Endothelial cell of umbilical vein (primary cell): ENCODE data around the gene TEC. TPM values are rescaled to one million over a fixed set of nuclear protein-coding genes. Genes with fewer than 3 reads are reported as not detected.

Source experiments
- BruUV-seq: library from RNA; stranded (reverse); fragments of 400-500 nt; replicated peaks from 2 replicates; lab custom pipeline; 2021; lab: Mats Ljungman, UMichigan
- CTCF ChIA-PET: fragments of 300-600, 350-600 bp; sonication (Branson Sonifier 250); formaldehyde crosslinking; loops from one replicate; lab custom pipeline; 2021; ENCODE audit warnings: antibody characterized with exemption, inconsistent platforms; lab: Charles Lee
- POLR2A ChIA-PET: fragments of 300-600, 350-600 bp; sonication (Branson Sonifier 250); formaldehyde crosslinking; loops from one replicate; lab custom pipeline; 2021; ENCODE audit warnings: antibody characterized with exemption, inconsistent platforms; lab: Charles Lee
- DNase-seq: peaks from one replicate; pipeline ENCODE4 v3.0.0-alpha.2; 2011; ENCODE audit warnings: low read depth, low spot score
- FAIRE-seq: peaks from 2 replicates; lab custom pipeline; 2011; peaks lifted over from hg19 to GRCh38; lab: Jason Lieb, UNC
- H2AFZ ChIP-seq: 2 replicates; pipeline ENCODE4 v1.6.0; 2012; ENCODE audit warnings: low read depth, low read length, control low read depth, inconsistent platforms
- H3K27ac ChIP-seq: 2 replicates; pipeline ENCODE4 v1.5.1; 2011; ENCODE audit warnings: low read depth, mild to moderate bottlenecking, control low read depth, low read length, moderate library complexity; ENCODE audit not compliant: insufficient read depth
- H3K27me3 ChIP-seq, 2 experiments: 2 replicates each; pipeline versions ENCODE4 v1.6.0 to v1.6.1; 2011; ENCODE audit warnings: low read length in 2 of 2, mixed read lengths in 1 of 2; ENCODE audit not compliant: control insufficient read depth in 2 of 2, insufficient read depth in 2 of 2
- H3K36me3 ChIP-seq, 2 experiments: 2 replicates in 1 of 2; 3 replicates in 1 of 2; pipeline ENCODE4 v1.5.1; 2011; ENCODE audit warnings: low read length in 2 of 2, mild to moderate bottlenecking in 1 of 2, moderate library complexity in 1 of 2; ENCODE audit not compliant: control insufficient read depth in 2 of 2, insufficient read depth in 2 of 2; ENCODE audit errors: extremely low read depth in 1 of 2
- H3K4me1 ChIP-seq: 3 replicates; pipeline ENCODE4 v1.5.1; 2011; ENCODE audit warnings: mild to moderate bottlenecking, low read length; ENCODE audit not compliant: control insufficient read depth, insufficient read depth; ENCODE audit errors: extremely low read depth
- H3K4me2 ChIP-seq: 2 replicates; pipeline ENCODE4 v1.6.1; 2011; ENCODE audit warnings: low read length, control low read depth, mixed read lengths; ENCODE audit not compliant: insufficient read depth
- H3K4me3 ChIP-seq, 3 experiments: fragments of 200-600 bp in 1 of 3; sonication (generic), shearing (Covaris generic) in 1 of 3; replicated peaks in 1 of 3; 2 replicates each; pipeline ENCODE4 v1.5.1; 2011 to 2016; ENCODE audit warnings: control low read depth in 3 of 3, low read length in 3 of 3, mild to moderate bottlenecking in 2 of 3, inconsistent platforms in 1 of 3, low read depth in 1 of 3, moderate library complexity in 1 of 3; ENCODE audit not compliant: insufficient read depth in 1 of 3
- H3K79me2 ChIP-seq: 2 replicates; pipeline ENCODE4 v1.6.0; 2012; ENCODE audit warnings: low read length, inconsistent platforms; ENCODE audit not compliant: control insufficient read depth, insufficient read depth
- H3K9ac ChIP-seq: replicated peaks from 2 replicates; pipeline ENCODE3; 2011; ENCODE audit warnings: low read length, control low read depth; ENCODE audit not compliant: insufficient read depth; ENCODE audit errors: extremely low read depth
- H3K9me1 ChIP-seq: replicated peaks from 3 replicates; pipeline ENCODE4 v1.6.0; 2011; ENCODE audit warnings: mild to moderate bottlenecking, low read length; ENCODE audit not compliant: control insufficient read depth, insufficient read depth; ENCODE audit errors: extremely low read depth
- H3K9me3 ChIP-seq: replicated peaks from 2 replicates; pipeline ENCODE4 v1.5.1; 2012; ENCODE audit warnings: low read length, inconsistent platforms; ENCODE audit not compliant: control insufficient read depth, insufficient read depth
- H4K20me1 ChIP-seq: replicated peaks from 2 replicates; pipeline ENCODE3; 2011; ENCODE audit warnings: mild to moderate bottlenecking, low read length; ENCODE audit not compliant: control insufficient read depth, insufficient read depth; ENCODE audit errors: extremely low read depth
- EZH2 ChIP-seq: IDR thresholded peaks from 2 replicates; pipeline ENCODE4 v1.6.1; 2012; ENCODE audit warnings: borderline replicate concordance, low read depth, mild to moderate bottlenecking, moderate library complexity, low read length, inconsistent platforms; ENCODE audit not compliant: severe bottlenecking
- FOS ChIP-seq: IDR thresholded peaks from 2 replicates; pipeline ENCODE4 v1.6.1; 2011; ENCODE audit warnings: mild to moderate bottlenecking, low read length, moderate library complexity, borderline replicate concordance; ENCODE audit not compliant: insufficient read depth
- GATA2 ChIP-seq: IDR thresholded peaks from 2 replicates; pipeline ENCODE4 v1.7.0; 2011; ENCODE audit warnings: low read depth, mild to moderate bottlenecking, moderate library complexity, mixed read lengths, low read length; ENCODE audit not compliant: insufficient read length, insufficient read depth
- POLR2A ChIP-seq: IDR thresholded peaks from 2 replicates; pipeline ENCODE4 v1.6.1; 2012; ENCODE audit warnings: low read depth, mild to moderate bottlenecking, control low read depth, low read length
- POLR2AphosphoS5 ChIP-seq: IDR thresholded peaks from 2 replicates; pipeline ENCODE4 v1.6.1; 2012; ENCODE audit warnings: low read depth, mild to moderate bottlenecking, control low read depth, low read length, moderate library complexity; ENCODE audit not compliant: insufficient read depth
- dilution Hi-C: fragments of 300-500 bp; cut with MboI; formaldehyde crosslinking; loops from one replicate; pipeline ENCODE4 v1.15.0; 2019; ENCODE audit warnings: low sequenced_read_pairs; ENCODE audit not compliant: extremely low pct_ligation_motif_present
- intact Hi-C: fragments of 100-400 bp; cut with micrococcal nuclease; formaldehyde crosslinking; loops from one replicate; pipeline ENCODE4 v1.10.0; 2022
- polyA plus RNA-seq, 4 experiments: library from polyadenylated mRNA; depleted of rRNA in 3 of 4; stranded (reverse) in 3 of 4; unstranded in 1 of 4; fragments of >200 nt; gene quantifications; 2 replicates each; pipeline versions ENCODE4 v1.2.1 to v1.2.3, GENCODE V29; 2011 to 2012; ENCODE audit warnings: missing spikeins in 1 of 4
- total RNA-seq: library from RNA; stranded (reverse); gene quantifications from 2 replicates; pipeline ENCODE4 v1.2.3, GENCODE V29; 2021
- TF ChIP-seq, protein P1 (sequence below): IDR thresholded peaks from 2 replicates; pipeline ENCODE4 v1.6.1; 2011; ENCODE audit not compliant: insufficient read depth, insufficient read length
- TF ChIP-seq, protein P2 (sequence below), 2 donors: IDR thresholded peaks; 1 replicate in 1 of 2; 2 replicates in 1 of 2; pipeline ENCODE4 v1.5.1; 2011; ENCODE audit warnings: low read length in 2 of 2, mild to moderate bottlenecking in 2 of 2, moderate library complexity in 2 of 2, control low read depth in 1 of 2, inconsistent platforms in 1 of 2, low read depth in 1 of 2; ENCODE audit not compliant: insufficient read depth in 1 of 2; ENCODE audit errors: extremely low read depth in 1 of 2

TEC gene
- total and polyA plus RNA-seq, 2 donors (not counting 3 experiments of a cell fraction or from before 2014, with no cell fraction given), result 0.08 to 0.86 TPM

DNA sequence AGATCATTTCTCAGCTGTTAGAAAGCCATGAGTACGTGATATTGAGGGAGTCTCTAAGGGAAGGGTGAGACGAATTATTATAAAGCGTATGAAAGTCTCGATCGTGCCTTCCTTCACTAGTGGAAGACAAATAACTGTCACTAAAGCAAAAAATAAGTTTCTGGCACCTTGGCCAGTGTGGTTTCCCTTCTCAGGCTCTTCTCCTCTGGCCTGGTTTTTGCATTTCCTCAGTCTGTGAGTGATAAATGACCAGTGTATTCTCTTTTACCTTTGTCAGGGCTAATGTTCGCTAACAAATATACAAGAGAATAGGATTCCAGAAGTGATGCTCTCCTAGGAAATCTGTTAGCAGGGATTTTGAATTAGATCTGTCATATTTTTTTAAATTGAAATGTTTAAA lies 155.2 kb downstream of the TEC start:
- CTCF ChIA-PET, result interaction anchor here (0.9 to 1.1 kb wide), 2 partner anchors 11 to 25 kb away, joined by 3 read pairs; no protein-coding TSS in a partner anchor

More for the DNA sequence above, 155.2 kb downstream of the TEC start:
- DNase-seq (no peak), FAIRE-seq (no peak)
- intact Hi-C loops, result no loop called here
- Histone ChIP-seq H3K36me3 (no peaks in the 10 kb centered on the region), H3K79me2 (no peaks in the 10 kb centered on the region), H4K20me1 (no peaks in the 10 kb centered on the region), H3K4me1 (no peaks in the 10 kb centered on the region), H3K9me1 (no peaks in the 10 kb centered on the region), H3K27me3 (no peaks in the 10 kb centered on the region), H3K4me2 (no peak overlapping the region), H3K9me3 (no peaks in the 10 kb centered on the region), H2AFZ (no peak overlapping the region), H3K9ac (no peak overlapping the region), H3K27ac (no peak overlapping the region), H3K4me3 (no peak overlapping the region)
- dilution Hi-C loops, result no loop called here
- TF ChIP-seq EZH2 (no peak), POLR2AphosphoS5 (no peak), FOS (no peak), POLR2A (no peak), GATA2 (no peak)
- TF ChIP-seq, protein P1, sequence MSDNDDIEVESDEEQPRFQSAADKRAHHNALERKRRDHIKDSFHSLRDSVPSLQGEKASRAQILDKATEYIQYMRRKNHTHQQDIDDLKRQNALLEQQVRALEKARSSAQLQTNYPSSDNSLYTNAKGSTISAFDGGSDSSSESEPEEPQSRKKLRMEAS, result no peak
- TF ChIP-seq, protein P2, sequence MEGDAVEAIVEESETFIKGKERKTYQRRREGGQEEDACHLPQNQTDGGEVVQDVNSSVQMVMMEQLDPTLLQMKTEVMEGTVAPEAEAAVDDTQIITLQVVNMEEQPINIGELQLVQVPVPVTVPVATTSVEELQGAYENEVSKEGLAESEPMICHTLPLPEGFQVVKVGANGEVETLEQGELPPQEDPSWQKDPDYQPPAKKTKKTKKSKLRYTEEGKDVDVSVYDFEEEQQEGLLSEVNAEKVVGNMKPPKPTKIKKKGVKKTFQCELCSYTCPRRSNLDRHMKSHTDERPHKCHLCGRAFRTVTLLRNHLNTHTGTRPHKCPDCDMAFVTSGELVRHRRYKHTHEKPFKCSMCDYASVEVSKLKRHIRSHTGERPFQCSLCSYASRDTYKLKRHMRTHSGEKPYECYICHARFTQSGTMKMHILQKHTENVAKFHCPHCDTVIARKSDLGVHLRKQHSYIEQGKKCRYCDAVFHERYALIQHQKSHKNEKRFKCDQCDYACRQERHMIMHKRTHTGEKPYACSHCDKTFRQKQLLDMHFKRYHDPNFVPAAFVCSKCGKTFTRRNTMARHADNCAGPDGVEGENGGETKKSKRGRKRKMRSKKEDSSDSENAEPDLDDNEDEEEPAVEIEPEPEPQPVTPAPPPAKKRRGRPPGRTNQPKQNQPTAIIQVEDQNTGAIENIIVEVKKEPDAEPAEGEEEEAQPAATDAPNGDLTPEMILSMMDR (IDR thresholded peaks at IDR 0.05; ENCODE audit: extremely low read depth in 1 of 2, insufficient read depth in 1 of 2, low read depth in 1 of 2, low read length in 2 of 2), result no peak
- no TSS peak for BruUV-seq
- POLR2A ChIA-PET, result interaction anchor here (0.6 kb wide), 1 partner anchor 262 kb away, joined by 3 read pairs; no protein-coding TSS in a partner anchor
